Anterior cingulate cortex (tissue), 58 donors: ENCODE data around the gene TMSB15B.
"Not testable (repeated sequence)": the region's sequence is repeated elsewhere in the genome, so short reads cannot be mapped to it uniquely, and the experiment has no call there.

Source experiments
- DNase-seq, 58 donors: peaks; one replicate each; lab custom pipeline; 2025; lab: John Stamatoyannopoulos, UW

Gene TMSB15B

DNA sequence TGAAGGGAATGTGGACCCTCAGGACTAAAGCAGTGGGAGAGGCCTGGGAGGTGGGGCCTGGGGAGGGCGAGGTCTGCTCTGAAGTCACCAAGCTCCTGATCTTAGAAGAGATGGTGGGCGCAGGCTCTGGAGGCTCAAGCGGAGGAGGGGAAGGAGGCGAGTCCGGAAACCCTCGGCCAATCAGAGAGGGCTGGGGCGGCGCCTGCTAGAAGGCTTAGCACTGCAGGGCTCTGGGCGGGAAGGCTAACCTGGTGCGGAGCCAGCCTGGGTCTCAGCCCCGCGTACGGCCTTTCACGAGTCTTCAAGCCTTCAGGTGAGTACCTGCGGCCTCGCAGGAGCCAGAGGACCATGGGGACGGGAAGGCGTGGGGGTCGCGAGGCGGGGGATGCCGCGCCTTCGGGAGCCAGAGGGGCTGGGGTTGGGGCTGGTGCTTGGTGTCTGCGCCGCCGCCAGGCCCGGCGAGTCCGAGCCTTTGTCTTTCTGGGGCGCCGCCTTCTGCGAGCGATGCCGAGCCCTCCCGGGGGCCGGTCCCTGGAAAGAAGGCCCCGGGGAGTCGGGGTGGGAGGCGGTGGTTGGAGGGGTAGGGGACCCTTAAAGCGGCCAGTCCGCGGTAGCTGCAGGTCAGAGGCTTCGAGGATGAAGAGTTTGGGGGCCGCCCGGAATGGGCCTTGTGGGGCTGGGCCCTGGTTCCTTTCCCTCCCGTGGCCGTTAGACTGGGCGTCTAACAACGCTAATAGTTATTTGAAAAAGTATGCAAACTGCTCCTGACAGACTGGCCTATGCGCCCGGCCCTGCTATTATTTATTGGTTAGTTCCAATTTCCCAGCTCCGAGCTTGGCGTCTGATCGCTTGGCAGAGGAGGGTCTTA lies at the start of gene TMSB15B:
TSS of gene TMSB15B (plus strand) at position 217 of the 868 bp plus-strand sequence.
- DNase-seq: not testable (repeated sequence)

DNA sequence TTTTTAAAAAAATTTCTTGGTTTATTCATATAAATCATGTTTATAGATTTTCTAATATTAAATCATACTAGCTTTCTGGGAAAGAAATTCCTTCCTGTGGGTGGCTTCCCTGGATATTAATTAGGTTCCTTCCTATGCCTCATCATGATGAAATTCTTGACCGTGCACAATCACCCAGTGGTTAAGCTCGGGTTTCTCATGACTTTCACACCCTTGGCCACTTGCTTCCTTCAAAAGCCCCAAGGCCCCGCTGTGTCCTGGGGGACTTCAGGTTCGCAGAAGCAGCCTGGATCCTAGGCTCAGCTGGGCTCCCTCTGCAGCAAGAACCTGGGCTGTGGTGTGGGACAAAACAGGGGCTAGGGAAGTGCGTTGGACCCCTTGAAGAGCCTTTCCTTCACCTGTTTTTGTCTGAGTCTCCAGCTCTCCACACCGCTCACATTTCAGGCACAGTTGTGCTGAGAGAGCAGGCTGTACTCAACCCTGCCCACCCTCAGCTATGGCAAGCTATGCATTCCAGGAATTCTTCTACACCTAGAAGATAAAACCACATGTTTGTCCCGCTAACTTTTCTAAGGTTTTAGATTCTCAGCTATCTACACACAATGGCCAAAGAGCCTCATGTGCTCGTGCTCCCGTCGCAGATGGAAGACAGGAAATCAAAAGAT lies 48.9 kb upstream of the TMSB15B start:
- DNase-seq: no peak

DNA sequence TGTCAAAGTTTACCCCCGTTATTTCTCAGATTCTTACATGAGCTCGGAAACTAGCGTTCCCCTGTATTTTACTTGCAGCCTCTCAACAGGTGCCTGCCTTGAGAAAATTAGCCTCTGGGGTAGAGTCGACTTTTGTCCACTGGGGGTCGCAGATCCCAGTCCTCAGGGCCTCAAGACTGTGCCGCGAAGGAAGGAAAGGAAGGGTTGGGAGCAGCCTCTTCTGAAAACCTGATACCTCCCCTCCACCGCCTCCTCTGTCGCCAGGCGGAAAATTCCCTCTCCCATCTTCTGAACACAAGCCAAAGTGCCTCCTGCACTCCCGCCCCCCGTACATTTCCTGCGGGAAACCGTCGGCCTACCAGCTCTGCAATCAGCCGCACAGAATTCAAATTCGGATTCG lies 44.4 kb upstream of the TMSB15B start:
- DNase-seq: peak in 52 of 58 donors; percentile 0 to 55 (median 14)

DNA sequence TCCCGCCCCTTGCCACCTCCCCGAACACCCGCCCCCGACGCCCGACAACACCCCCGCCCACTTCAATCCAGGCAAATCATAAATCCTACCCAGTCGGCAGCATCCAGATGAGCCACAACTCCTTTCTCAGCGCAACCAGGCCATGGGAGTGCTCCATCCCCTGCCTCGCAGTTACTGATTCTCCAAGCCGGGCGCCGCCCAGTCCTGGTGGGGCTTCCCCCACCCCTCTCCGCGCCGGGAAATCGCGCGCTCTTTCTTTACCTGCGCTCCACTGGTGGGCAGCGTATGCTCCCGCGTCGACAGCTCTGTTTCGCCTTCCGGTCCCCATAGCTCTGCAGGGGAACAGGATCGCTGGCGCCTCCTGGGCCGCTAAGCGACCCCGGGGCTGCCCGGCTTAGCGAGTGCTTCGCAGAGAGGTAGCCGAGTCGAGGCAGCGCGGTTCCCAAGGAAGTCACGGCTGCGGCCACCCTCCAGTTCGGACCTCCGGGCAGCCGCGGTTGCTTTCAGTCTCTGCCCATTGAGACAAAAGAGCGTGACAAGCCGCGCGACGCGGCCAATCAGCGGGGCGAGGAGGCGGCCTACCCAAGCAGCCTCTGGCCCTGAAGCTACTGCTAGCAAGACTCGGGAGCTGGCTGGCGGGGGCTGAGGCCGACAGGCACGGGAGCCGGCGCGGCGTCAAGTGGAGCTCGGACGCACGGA lies 43.7 kb upstream of the TMSB15B start:
- peak in 56 of 58 donors; percentile 0 to 74 (median 34) for DNase-seq

DNA sequence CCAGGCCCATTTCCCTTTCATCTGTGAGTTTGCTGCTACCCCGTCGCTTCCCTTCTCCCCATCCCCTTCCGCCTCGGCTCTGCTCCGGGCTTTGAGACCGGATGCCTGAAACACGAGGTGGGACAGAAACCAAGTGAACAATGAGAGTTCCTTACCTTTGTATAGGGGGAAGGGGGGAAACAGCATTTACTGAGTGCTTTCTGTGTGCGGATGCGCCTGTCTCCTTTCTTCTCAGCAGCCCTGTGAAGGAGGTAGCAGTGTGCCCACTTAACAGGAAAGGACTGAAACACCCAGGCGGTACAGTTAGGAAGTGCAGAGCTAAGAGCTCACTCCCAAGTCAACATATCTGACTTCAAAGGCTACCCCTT lies 43.2 kb upstream of the TMSB15B start:
- peak in 5 of 58 donors; percentile 8 to 37 (median 17) for DNase-seq

DNA sequence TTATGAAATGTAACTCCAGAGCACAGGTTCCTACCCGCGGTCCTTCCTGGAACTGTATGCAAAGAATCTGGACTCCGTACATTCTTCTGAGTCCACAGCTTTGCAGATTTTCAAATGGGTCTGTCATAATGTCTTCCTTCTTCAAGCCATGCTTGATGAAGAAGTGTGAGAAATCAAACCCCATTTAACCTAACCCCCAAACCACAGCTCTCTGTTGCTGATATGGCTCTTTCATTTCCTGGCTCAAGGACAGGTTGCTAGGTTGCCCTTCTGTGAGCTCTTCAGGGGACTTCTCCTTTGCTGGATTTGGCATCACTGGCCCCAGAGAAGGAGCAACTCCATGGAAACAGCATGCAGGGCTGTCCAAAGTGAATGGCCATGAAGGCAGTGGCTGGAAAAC lies 41.9 kb upstream of the TMSB15B start:
- not testable (repeated sequence) for DNase-seq

DNA sequence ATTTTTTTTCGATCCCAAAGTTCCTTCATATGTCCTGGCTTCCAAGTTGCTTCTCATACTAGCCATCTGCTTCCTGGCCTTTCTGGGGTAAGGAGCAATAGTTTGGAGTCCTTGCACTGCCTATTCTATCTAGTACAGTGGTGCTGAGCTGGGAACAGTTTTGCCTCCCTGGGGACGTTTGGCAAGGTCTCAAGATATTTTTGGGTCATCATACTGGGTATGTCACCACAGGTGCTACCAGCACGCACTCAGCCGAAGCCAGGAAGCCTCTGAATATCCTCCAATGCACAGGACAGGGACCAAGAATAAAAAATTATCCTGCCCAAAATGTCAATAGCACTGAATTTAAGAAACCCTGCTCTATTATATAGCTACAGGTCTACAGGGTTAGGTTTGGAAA lies 35.4 kb upstream of the TMSB15B start:
- DNase-seq: no peak

DNA sequence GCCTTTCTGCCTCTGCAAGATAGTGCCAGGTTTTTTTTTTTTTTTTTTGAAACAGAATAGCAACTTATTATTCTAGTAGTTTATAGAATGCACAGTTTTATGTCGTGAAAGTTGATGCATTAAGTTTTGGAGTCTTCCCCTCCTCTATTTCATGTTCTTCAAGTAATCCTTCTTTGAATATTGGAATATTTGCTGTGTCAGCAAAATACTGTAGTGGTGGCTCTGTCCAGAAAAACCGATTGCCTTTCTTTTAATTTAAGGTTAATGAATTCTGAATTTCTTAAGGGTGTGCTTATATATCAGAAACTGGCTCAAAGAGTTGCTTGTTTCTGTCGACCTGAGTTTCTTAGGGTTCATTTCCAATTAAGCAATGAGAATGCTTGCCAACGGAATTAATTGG lies 34.8 kb upstream of the TMSB15B start:
- no peak for DNase-seq

DNA sequence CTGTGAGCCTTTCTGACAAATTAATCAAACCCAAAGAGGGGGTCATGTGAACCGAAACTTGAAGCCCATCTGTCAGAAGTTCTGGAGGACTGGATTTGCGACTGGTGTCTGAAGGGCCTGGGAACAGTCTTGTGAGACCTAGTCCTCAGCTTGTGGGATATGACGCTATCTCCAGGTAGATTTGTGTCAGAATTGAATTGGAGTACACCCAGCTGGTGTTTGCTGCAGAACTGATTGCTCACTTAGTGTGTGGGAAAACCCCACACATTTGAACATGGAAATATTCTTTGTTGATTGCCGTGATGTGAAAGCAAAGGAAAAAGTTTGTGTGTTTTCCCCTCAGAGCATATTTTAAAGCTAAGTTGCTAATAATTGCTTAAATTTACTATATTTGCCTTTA lies 30.3 kb upstream of the TMSB15B start:
- no peak for DNase-seq

DNA sequence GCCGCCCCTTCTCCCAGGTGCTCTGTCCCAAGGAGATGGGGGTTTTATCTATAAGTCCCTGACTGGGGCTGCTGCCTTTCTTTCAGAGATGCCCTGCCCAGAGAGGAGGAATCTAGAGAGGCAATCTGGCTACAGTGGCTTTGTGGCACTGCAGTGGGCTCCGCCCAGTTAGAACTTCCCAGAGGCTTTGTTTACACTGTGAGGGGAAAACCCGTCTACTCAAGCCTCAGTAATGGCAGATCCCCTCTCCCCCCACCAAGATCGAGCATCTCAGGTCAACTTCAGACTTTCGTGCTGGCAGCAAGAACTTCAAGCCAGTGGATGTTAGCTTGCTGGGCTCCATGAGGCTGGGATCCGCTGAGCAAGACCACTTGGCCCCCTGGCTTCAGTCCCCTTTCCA lies 22.2 kb upstream of the TMSB15B start:
- not testable (repeated sequence) for DNase-seq

DNA sequence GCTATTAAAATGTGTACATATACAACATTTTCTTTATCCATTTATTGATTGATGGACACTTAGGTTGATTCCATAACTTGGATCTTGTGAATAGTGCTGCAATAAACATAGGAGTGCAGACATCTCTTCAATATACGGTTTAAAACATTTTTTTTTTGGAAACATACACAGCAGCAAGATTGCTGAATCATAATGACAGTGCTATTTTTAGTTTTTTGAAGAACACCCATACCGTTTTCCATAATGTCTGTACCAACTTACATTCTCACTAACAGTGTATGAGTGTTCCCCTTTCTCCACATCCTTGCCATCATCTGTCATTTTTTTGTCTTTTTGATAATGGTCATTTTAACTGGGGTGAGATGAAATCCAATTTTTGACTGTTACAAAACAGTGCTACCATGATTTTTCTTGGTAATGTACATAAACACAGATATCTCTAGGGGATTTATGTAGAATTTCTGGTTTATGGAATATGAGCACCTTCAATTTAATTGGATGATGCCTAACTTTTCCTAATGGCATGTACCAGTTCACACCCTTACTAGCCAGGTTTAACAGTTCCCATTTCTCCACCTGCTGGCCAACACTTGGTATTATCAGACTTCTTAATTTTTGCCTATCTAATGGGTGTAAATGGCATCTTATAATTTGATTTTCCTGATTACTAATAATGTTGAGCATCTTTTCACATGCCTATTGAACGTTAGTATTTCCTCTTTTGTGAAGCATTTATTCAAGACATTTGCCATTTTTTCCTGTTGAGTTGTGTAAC lies 21.0 kb upstream of the TMSB15B start:
- no peak for DNase-seq

DNA sequence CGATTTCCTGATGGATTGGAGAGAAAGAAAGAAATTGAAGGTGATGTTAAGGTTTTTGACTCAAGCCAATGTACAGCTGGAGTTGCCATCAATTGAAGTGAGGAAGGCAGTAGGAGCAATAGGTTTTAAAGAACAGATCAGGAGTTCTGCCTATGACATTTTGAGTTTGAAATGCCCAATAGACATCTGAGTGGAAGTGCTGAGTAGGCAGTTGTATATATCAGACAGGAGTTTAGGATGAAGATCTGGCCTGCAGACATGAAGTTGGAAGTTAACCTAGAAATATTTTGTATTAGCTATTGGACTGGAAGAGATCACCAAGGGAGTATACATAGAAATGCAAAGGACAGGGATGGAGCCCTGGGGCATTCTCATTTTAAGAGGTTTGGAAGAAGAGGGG lies 12.9 kb upstream of the TMSB15B start:
- no peak for DNase-seq

DNA sequence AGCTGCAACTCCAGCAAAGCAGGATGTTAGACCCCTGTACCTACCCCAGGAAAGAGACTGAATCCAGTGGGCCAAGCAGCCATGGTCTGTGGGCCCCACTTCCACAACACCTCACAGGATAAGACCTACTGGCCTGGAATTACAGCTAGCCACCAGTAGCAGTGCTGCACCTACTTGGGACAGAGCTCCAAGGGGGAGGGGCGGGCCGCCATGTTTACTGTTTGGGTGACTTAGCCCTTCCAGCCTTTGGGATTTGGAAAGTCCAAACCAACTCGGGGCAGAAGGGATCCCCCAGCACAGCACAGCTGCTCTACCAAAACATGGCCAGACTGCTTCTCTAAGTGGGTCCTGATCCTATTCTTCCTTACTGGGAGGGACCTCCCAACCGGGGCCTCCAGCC lies 9.1 kb upstream of the TMSB15B start:
- no peak for DNase-seq

DNA sequence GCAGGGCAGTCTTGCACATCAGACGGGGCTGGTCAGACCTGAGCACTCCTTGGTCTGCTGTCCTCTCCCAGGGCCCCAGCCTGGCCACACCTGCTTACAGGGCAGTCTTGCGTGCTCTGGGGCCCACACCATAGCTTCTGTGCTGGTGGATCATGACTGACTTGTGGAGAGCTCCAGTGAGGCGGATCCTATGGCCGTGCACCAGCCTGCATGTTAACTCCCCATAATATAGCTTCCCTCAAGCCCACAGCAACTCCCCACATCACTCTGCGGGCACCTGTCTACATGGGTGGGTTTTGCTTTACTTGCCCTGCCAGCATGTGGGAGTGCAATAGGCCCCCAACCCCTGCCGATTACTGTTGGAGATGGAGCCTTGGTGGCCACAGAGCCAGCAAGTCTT lies 8.2 kb upstream of the TMSB15B start:
- no peak for DNase-seq

DNA sequence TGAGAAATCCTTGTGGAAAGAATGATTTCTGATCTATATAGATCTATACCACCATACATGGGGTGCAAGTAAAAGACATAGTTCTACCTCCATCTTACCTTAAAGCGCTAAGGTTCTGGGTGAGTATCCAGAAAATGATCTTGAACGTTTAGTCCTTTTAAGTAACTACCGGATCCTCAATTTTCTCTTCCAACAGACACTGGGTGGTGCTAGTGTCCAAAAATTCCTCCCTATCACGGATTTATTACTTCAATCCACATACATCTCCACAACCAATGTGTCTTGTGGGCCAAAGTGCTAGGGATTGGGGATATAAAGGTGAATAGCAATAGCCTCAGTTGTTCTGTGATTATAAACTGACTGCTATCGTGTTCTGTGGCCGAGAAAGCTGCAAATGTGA lies 1.8 kb upstream of the TMSB15B start:
- DNase-seq: not testable (repeated sequence)

DNA sequence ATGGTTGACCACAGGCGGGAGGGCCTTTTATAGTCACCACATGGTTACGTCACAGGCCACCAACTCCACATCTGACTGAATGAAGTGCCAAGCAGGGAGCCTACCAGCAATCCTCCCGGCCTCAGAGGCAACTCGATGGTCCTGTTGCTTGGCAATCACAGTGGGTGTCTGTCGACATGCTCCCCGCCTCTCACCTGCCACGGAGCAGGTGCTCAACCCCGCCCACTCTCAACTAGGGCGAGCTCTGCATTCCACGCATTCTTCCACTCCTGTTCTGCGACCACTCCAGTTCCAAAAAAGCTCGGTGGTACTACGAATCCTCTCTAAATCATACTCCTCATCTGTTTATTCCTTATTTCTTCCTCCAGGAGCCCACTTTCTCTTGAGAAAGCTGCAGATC lies 21.1 kb downstream of the TMSB15B start:
- not testable (repeated sequence) for DNase-seq

DNA sequence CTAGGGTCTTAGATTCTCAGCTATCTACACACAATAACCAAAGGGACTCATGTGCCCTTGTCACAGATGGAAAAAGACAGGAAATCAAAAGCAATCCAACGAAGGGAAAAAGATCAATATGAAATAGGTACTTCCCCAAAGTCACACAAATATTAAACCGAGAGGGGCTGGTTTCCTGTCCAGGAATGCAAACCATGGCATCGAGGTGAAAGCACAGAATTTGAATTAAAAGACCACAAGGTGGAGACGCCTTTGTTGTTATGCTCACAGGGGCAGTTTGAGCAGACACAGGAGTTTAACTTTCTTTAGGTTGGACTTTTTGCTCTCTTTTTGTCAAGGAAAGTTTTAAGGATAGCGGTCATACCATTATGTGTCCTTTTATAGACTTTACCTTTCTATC lies 36.8 kb downstream of the TMSB15B start:
- DNase-seq: no peak

DNA sequence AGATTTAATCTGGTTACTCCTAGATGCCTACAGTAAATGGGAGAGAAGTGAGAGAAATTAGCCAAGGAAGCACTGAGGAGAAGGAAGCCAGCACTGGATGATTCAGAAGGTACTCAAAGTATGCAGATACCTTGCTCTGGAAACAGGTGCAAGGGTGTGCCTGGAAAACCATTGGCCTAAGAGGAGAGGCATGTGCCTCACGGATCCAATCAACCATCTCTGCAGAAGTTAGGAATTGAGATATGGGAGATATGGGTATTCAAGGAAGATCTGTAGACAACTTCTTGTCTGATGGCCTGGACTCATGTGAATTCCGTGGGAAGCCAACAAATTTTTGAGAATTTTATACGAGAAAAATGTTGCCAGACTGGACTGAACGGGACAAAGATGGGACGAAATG lies 46.4 kb downstream of the TMSB15B start:
- no peak for DNase-seq

DNA sequence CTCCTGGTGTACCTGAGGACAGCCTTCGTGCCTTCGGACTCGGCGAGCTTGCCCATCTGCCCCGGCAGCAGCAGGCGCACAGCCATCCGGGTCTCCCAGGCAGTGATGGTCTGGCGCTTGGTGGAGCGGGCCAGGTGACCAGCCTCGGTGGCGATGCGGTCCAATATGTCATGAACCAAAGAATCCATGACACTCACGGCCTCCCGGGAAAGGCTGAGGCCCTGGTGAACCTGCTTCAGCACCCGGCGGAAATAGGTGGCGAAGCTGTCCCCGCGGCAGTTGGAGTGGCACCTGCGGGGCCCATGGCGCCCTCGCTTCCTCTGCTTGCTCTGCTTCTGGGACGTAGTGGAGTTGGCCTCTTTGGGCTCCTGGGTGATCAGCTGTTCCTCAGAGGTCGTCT lies 50.7 kb downstream of the TMSB15B start:
- no peak for DNase-seq

DNA sequence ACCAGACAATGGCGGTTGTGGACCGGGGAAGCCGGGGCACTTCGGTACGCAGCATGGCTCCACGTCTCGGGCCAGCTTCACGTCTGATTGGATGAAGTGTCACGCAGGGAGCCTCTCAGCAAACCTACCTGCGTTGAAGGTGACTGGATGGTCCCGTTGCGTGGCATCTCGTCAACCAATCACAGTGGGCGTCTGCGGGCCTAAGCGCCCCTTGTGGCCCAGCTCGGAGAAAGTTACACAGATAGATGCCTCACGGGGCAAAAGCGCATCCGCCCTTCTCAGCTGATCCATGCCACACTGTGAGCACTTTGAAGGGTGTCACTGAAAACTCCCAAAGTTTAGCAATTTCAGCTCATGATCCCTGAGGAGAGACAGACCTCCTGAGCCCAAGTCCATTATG lies 51.2 kb downstream of the TMSB15B start, which contains the start of gene H2BW1:
TSS of gene H2BW1 (minus strand) at position 103 of the 400 bp plus-strand sequence. CDS start 132 bp downstream, outside the sequence.
- DNase-seq: no peak
